NCI-H1417 treated with DMSO at 0.1 percent for 48 hours (cell line): ENCODE data around the gene TTLL7.

Experiments used
- DNase-seq: peaks from one replicate; lab custom pipeline; 2025; lab: John Stamatoyannopoulos, UW

Gene TTLL7

GRCh38 chr1:83819436-83819835 is 179.5 kb downstream of the TTLL7 start:
- no peak for DNase-seq

GRCh38 chr1:83818916-83819315 is 180.0 kb downstream of the TTLL7 start:
- DNase-seq, result no peak

- no peak for DNase-seq
Observed at GRCh38 chr1:83816836-83817235, 182.1 kb downstream of the TTLL7 start.

- DNase-seq, result no peak
Observed at GRCh38 chr1:83815330-83815729, 183.6 kb downstream of the TTLL7 start.
